Psoas muscle (tissue), 8 donors: ENCODE data around the gene FOXK2. TPM values are rescaled to one million over a fixed set of nuclear protein-coding genes. Genes with fewer than 3 reads are reported as not detected.

Source experiments
- ATAC-seq, 4 donors: fragments of 200-7000 bp; cut with Tn5 transposase; one replicate each; pipeline ENCODE4 v1.9.1; 2020; ENCODE audit warnings: moderate library complexity in 3 of 4, mild to moderate bottlenecking in 2 of 4
- DNase-seq, 2 donors: peaks; one replicate each; pipeline ENCODE4 v3.0.0-alpha.2; 2020
- H3K27ac ChIP-seq: fragments of 200-600 bp; one replicate; pipeline ENCODE4 v1.8.0; 2022
- H3K27me3 ChIP-seq, 3 donors: fragments of 200-600 bp in 1 of 3; one replicate each; pipeline versions ENCODE4 v1.6.1 to v1.8.0; 2013 to 2022; ENCODE audit warnings: low read length in 2 of 3, mild to moderate bottlenecking in 2 of 3, moderate library complexity in 1 of 3; ENCODE audit not compliant: insufficient read depth in 3 of 3
- H3K36me3 ChIP-seq, 2 donors: fragments of 200-600 bp in 1 of 2; one replicate each; pipeline versions ENCODE4 v1.6.1 to v1.8.0; 2013 to 2022; ENCODE audit warnings: low read depth in 1 of 2, mild to moderate bottlenecking in 1 of 2, moderate library complexity in 1 of 2; ENCODE audit not compliant: insufficient read depth in 1 of 2
- H3K4me1 ChIP-seq: fragments of 200-600 bp; one replicate; pipeline ENCODE4 v1.8.0; 2022
- H3K4me3 ChIP-seq: fragments of 200-600 bp; one replicate; pipeline ENCODE4 v1.8.0; 2022; ENCODE audit warnings: mild to moderate bottlenecking
- H3K9me3 ChIP-seq: fragments of 200-600 bp; one replicate; pipeline ENCODE4 v1.8.0; 2022
- CTCF ChIP-seq: fragments of 200-600 bp; IDR thresholded peaks from one replicate; pipeline ENCODE4 v1.8.0; 2022; ENCODE audit warnings: antibody characterized with exemption
- WGBS, 3 donors: extraction: QIAGEN DNeasy Blood & Tissue Kit; methylation state at CpG; one replicate each; pipeline versions ENCODE4 v1.1.6 to v1.1.7; 2013; 5-methylcytosine and 5-hydroxymethylcytosine counted together
- intact Hi-C, 2 donors: fragments of 100-400 bp; cut with DNase I; formaldehyde crosslinking; loops; one replicate each; pipeline versions ENCODE4 v1.11.0 to v1.14.2; 2022
- polyA plus RNA-seq, 3 donors: library from polyadenylated mRNA; stranded (reverse); fragments of 200-250 nt; gene quantifications; one replicate each; pipeline ENCODE4 v1.2.3, GENCODE V29; 2013
- total RNA-seq, 4 donors: library from RNA; stranded (reverse); fragmentation: NEBNext Ultra II Directional in 2 of 4; extraction: Animal tissue kit (Norgen Biotek cat#: 25700) in 2 of 4; gene quantifications; one replicate each; pipeline versions ENCODE4 v1.2.1 to v1.2.4, GENCODE V29; 2021 to 2023
- donor health status: healthy with polysubstance abuse.
- donor health status: DM: no; HTN: no; CAD: no; lungs with moderate emphysema.
- donor health status: Bipolar disorder and iron deficiency.
- donor health status: healthy.
- donor health status: DM: yes; HTN: yes; CAD: no.
- donor health status: DM: no; HTN: no; CAD: no.
- donor health status: DM: no; HTN: no; CAD: no.
- donor health status: DM: yes; HTN: yes; CAD: no.

Gene FOXK2
- total and polyA plus RNA-seq, 7 donors = 38.9 to 96.4 (median 63.8) TPM

GRCh38 chr17:82483836-82484235 is 35.7 kb upstream of the FOXK2 start:
- Histone ChIP-seq H3K9me3 (no peaks in the 10 kb centered on the region), H3K27ac (no peak overlapping the region), H3K4me3 (no peak overlapping the region), H3K36me3 (peaks cover 0 to 99% of the 10 kb centered on the region in 2 donors), H3K27me3 (no peaks in the 10 kb centered on the region), H3K4me1 (peaks cover 8% of the 10 kb centered on the region)
- intact Hi-C loops = no loop called here
- TF ChIP-seq CTCF = no peak
- 86 to 93% (median 90%) methylated on average over 9 of the region's 9 CpGs for WGBS, 3 donors
- ATAC-seq (no peak), DNase-seq (no peak)

GRCh38 chr17:82486231-82487094 is 33.1 kb upstream of the FOXK2 start:
- H3K4me1 ChIP-seq = peaks cover 10% of the 10 kb centered on the region
- no peak for TF ChIP-seq CTCF
- intact Hi-C loops = no loop called here
- WGBS, 3 donors = 85 to 88% (median 87%) methylated on average over 13 of the region's 13 CpGs
- H3K4me3 ChIP-seq = no peak overlapping the region
- peaks cover 0 to 73% of the 10 kb centered on the region in 2 donors for H3K36me3 ChIP-seq
- ATAC-seq (no peak), DNase-seq (no peak)
- no peaks in the 10 kb centered on the region for H3K27me3 ChIP-seq
- H3K9me3 ChIP-seq = no peaks in the 10 kb centered on the region
- H3K27ac ChIP-seq = no peak overlapping the region

GRCh38 chr17:82487910-82488309 is 31.6 kb upstream of the FOXK2 start:
- H3K27ac ChIP-seq = peak overlapping the region; percentile 38

GRCh38 chr17:82489117-82489516 is 30.4 kb upstream of the FOXK2 start:
- Histone ChIP-seq H3K27ac (peak overlapping the region; percentile 30), H3K9me3 (no peaks in the 10 kb centered on the region), H3K4me1 (peaks cover 10% of the 10 kb centered on the region), H3K36me3 (peaks cover 0 to 46% of the 10 kb centered on the region in 2 donors), H3K4me3 (no peak overlapping the region), H3K27me3 (no peaks in the 10 kb centered on the region)
- WGBS, 3 donors = 39 to 63% (median 47%) methylated on average over 8 of the region's 8 CpGs
- DNase-seq (peak; percentile 78 to 85), ATAC-seq (peak; percentile 79 to 89 (median 85))
- intact Hi-C loops = no loop called here
- TF ChIP-seq CTCF = no peak

More at GRCh38 chr17:82487910-82488309, 31.6 kb upstream of the FOXK2 start:
- intact Hi-C loops = no loop called here
- DNase-seq = peak in 1 of 2 donors; percentile 56
- Histone ChIP-seq H3K4me3 (no peak overlapping the region), H3K36me3 (peaks cover 0 to 58% of the 10 kb centered on the region in 2 donors), H3K9me3 (no peaks in the 10 kb centered on the region), H3K4me1 (peaks cover 10% of the 10 kb centered on the region), H3K27me3 (no peaks in the 10 kb centered on the region)
- 42 to 52% (median 51%) methylated on average over 14 of the region's 14 CpGs for WGBS, 3 donors
- ATAC-seq = peak; percentile 37 to 72 (median 68)
- TF ChIP-seq CTCF = no peak
